ENCODE data around the gene KLHL35. TPM values are rescaled to one million over a fixed set of nuclear protein-coding genes. Genes with fewer than 3 reads are reported as not detected.
A peak's percentile ranks its signal among the peaks of the same experiment; 100 is the strongest.

KLHL35 gene
- polyA plus RNA-seq, 3 donors, result 0.33 to 0.45 TPM; not detected in 1

GRCh38 chr11:75449776-75450175 is 16.8 kb upstream of the KLHL35 start:
- Histone ChIP-seq H3K9ac (ENCODE audit: insufficient read depth, low read length, poor library complexity, severe bottlenecking) (no peak overlapping the region), H3K79me2 (ENCODE audit: insufficient read depth, low read length) (no peaks in the 10 kb centered on the region), H3K36me3 (replicated peaks in 1 of 2; ENCODE audit: control insufficient read depth in 1 of 2, insufficient read depth in 2 of 2, low read length in 2 of 2) (peaks cover 0 to 9% of the 10 kb centered on the region in 2 donors), H3K9me3 (replicated peaks in 1 of 2; ENCODE audit: control insufficient read depth in 1 of 2, insufficient read depth in 1 of 2, low read length in 2 of 2) (peaks cover 0 to 4% of the 10 kb centered on the region in 2 donors), H3K27me3 (ENCODE audit: control insufficient read depth in 2 of 2, insufficient read depth in 2 of 2, low read length in 2 of 2) (no peaks in the 10 kb centered on the region), H2AFZ (ENCODE audit: insufficient read depth, low read depth, low read length, poor library complexity, severe bottlenecking) (no peak overlapping the region), H3K4me2 (replicated peaks; ENCODE audit: extremely low read depth, low read length, poor library complexity, severe bottlenecking) (no peak overlapping the region), H4K20me1 (ENCODE audit: insufficient read depth, low read length) (no peaks in the 10 kb centered on the region), H3K27ac (ENCODE audit: low read depth in 1 of 2, low read length in 2 of 2) (no peak overlapping the region), H3K4me1 (ENCODE audit: control insufficient read depth in 1 of 2, insufficient read depth in 2 of 2, low read length in 2 of 2) (no peaks in the 10 kb centered on the region), H3K4me3 (replicated peaks in 1 of 3; ENCODE audit: low read depth in 2 of 3, low read length in 3 of 3) (no peak overlapping the region)
- intact Hi-C loops (cut with micrococcal nuclease), result no loop called here
- TF ChIP-seq CTCF (IDR thresholded peaks at IDR 0.05), result no peak
- peak overlapping the region in 1 of 7 donors; percentile 11 for H3K27ac Mint-ChIP-seq
- WGBS (ENCODE audit: insufficient coverage), result 98% methylated on average over 9 of the region's 11 CpGs
- peaks cover 0 to 4% (median 1%) of the 10 kb centered on the region in 3 donors for H3K27me3 Mint-ChIP-seq (ENCODE audit: low read depth in 3 of 3)
- H3K4me1 Mint-ChIP-seq, result no peaks in the 10 kb centered on the region
- H3K36me3 Mint-ChIP-seq, result peaks cover 16 to 20% of the 10 kb centered on the region in 2 donors
- no peak overlapping the region for H3K4me3 Mint-ChIP-seq
- no peak for DNase-seq
- H3K9me3 Mint-ChIP-seq, result peaks cover 0 to 7% (median 2%) of the 10 kb centered on the region in 7 donors

GRCh38 chr11:75449271-75449670 is 16.3 kb upstream of the KLHL35 start:
- peaks cover 0 to 9% of the 10 kb centered on the region in 2 donors for H3K36me3 ChIP-seq (replicated peaks in 1 of 2; ENCODE audit: control insufficient read depth in 1 of 2, insufficient read depth in 2 of 2, low read length in 2 of 2)
- H3K9me3 Mint-ChIP-seq, result peaks cover 0 to 7% (median 2%) of the 10 kb centered on the region in 7 donors

More at GRCh38 chr11:75449271-75449670, 16.3 kb upstream of the KLHL35 start:
- Mint-ChIP-seq H3K27ac (no peak overlapping the region), H3K36me3 (peaks cover 16% of the 10 kb centered on the region in 2 donors), H3K4me3 (no peak overlapping the region), H3K4me1 (no peaks in the 10 kb centered on the region), H3K27me3 (ENCODE audit: low read depth in 3 of 3) (peaks cover under 1 to 4% (median 1%) of the 10 kb centered on the region in 3 donors)
- H3K4me2 ChIP-seq (replicated peaks; ENCODE audit: extremely low read depth, low read length, poor library complexity, severe bottlenecking), result no peak overlapping the region
- WGBS (ENCODE audit: insufficient coverage), result 84% methylated on average over 8 of the region's 10 CpGs
- no peak overlapping the region for H3K27ac ChIP-seq (ENCODE audit: low read depth in 1 of 2, low read length in 2 of 2)
- no peak overlapping the region for H2AFZ ChIP-seq (ENCODE audit: insufficient read depth, low read depth, low read length, poor library complexity, severe bottlenecking)
- no peak overlapping the region for H3K9ac ChIP-seq (ENCODE audit: insufficient read depth, low read length, poor library complexity, severe bottlenecking)
- no peaks in the 10 kb centered on the region for H3K27me3 ChIP-seq (ENCODE audit: control insufficient read depth in 2 of 2, insufficient read depth in 2 of 2, low read length in 2 of 2)
- no peak for DNase-seq
- no peaks in the 10 kb centered on the region for H3K4me1 ChIP-seq (ENCODE audit: control insufficient read depth in 1 of 2, insufficient read depth in 2 of 2, low read length in 2 of 2)
- H4K20me1 ChIP-seq (ENCODE audit: insufficient read depth, low read length), result no peaks in the 10 kb centered on the region
- H3K4me3 ChIP-seq (replicated peaks in 1 of 3; ENCODE audit: low read depth in 2 of 3, low read length in 3 of 3), result no peak overlapping the region
- no peaks in the 10 kb centered on the region for H3K79me2 ChIP-seq (ENCODE audit: insufficient read depth, low read length)
- H3K9me3 ChIP-seq (replicated peaks in 1 of 2; ENCODE audit: control insufficient read depth in 1 of 2, insufficient read depth in 1 of 2, low read length in 2 of 2), result peaks cover 0 to 4% of the 10 kb centered on the region in 2 donors
- TF ChIP-seq CTCF (IDR thresholded peaks at IDR 0.05), result no peak
- intact Hi-C loops (cut with micrococcal nuclease), result no loop called here

Data from CD14-positive monocyte (primary cell).